ENCODE measurements around the gene MCOLN1. TPM values are rescaled to one million over a fixed set of nuclear protein-coding genes. Genes with fewer than 3 reads are reported as not detected.

Gene MCOLN1
- polyA plus RNA-seq, 3 donors = 32.8 to 133 (median 34.3) TPM

GRCh38 chr19:7529246-7529600 is 6.8 kb downstream of the MCOLN1 start:
- 98% methylated on average over 9 of the region's 15 CpGs for WGBS (ENCODE audit: insufficient coverage)
- H3K4me3 Mint-ChIP-seq = no peak overlapping the region
- DNase-seq = no peak

GRCh38 chr19:7529610-7530490 is 7.4 kb downstream of the MCOLN1 start:
- Mint-ChIP-seq H3K4me1 (peaks cover 39% of the 10 kb centered on the region), H3K9me3 (no peaks in the 10 kb centered on the region)
- peaks cover 49 to 70% of the 10 kb centered on the region in 2 donors for H3K36me3 ChIP-seq (replicated peaks in 1 of 2; ENCODE audit: control insufficient read depth in 1 of 2, insufficient read depth in 2 of 2, low read length in 2 of 2)

More at GRCh38 chr19:7529246-7529600, 6.8 kb downstream of the MCOLN1 start:
- H3K4me3 ChIP-seq (replicated peaks in 1 of 3; ENCODE audit: low read depth in 2 of 3, low read length in 3 of 3) = no peak overlapping the region
- no peaks in the 10 kb centered on the region for H3K27me3 ChIP-seq (ENCODE audit: control insufficient read depth in 2 of 2, insufficient read depth in 2 of 2, low read length in 2 of 2)
- no peak overlapping the region for H3K27ac ChIP-seq (ENCODE audit: low read depth in 1 of 2, low read length in 2 of 2)
- Mint-ChIP-seq H3K27me3 (ENCODE audit: low read depth in 3 of 3) (peaks cover 0 to 2% (median under 1%) of the 10 kb centered on the region in 3 donors), H3K9me3 (no peaks in the 10 kb centered on the region), H3K36me3 (peaks cover 60 to 87% of the 10 kb centered on the region in 2 donors), H3K4me1 (peaks cover 33% of the 10 kb centered on the region), H3K27ac (no peak overlapping the region)
- no peak overlapping the region for H2AFZ ChIP-seq (ENCODE audit: insufficient read depth, low read depth, low read length, poor library complexity, severe bottlenecking)
- H3K9ac ChIP-seq (ENCODE audit: insufficient read depth, low read length, poor library complexity, severe bottlenecking) = no peak overlapping the region
- intact Hi-C loops (cut with micrococcal nuclease) = no loop called here
- peaks cover 19 to 30% of the 10 kb centered on the region in 2 donors for H3K4me1 ChIP-seq (ENCODE audit: control insufficient read depth in 1 of 2, insufficient read depth in 2 of 2, low read length in 2 of 2)
- no peaks in the 10 kb centered on the region for H3K9me3 ChIP-seq (replicated peaks in 1 of 2; ENCODE audit: control insufficient read depth in 1 of 2, insufficient read depth in 1 of 2, low read length in 2 of 2)
- H3K79me2 ChIP-seq (ENCODE audit: insufficient read depth, low read length) = no peaks in the 10 kb centered on the region
- peaks cover 4% of the 10 kb centered on the region for H4K20me1 ChIP-seq (ENCODE audit: insufficient read depth, low read length)
- no peak overlapping the region for H3K4me2 ChIP-seq (replicated peaks; ENCODE audit: extremely low read depth, low read length, poor library complexity, severe bottlenecking)
- TF ChIP-seq, protein P1, sequence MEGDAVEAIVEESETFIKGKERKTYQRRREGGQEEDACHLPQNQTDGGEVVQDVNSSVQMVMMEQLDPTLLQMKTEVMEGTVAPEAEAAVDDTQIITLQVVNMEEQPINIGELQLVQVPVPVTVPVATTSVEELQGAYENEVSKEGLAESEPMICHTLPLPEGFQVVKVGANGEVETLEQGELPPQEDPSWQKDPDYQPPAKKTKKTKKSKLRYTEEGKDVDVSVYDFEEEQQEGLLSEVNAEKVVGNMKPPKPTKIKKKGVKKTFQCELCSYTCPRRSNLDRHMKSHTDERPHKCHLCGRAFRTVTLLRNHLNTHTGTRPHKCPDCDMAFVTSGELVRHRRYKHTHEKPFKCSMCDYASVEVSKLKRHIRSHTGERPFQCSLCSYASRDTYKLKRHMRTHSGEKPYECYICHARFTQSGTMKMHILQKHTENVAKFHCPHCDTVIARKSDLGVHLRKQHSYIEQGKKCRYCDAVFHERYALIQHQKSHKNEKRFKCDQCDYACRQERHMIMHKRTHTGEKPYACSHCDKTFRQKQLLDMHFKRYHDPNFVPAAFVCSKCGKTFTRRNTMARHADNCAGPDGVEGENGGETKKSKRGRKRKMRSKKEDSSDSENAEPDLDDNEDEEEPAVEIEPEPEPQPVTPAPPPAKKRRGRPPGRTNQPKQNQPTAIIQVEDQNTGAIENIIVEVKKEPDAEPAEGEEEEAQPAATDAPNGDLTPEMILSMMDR (IDR thresholded peaks at IDR 0.05) = no peak
- peaks cover 55 to 76% of the 10 kb centered on the region in 2 donors for H3K36me3 ChIP-seq (replicated peaks in 1 of 2; ENCODE audit: control insufficient read depth in 1 of 2, insufficient read depth in 2 of 2, low read length in 2 of 2)

More at GRCh38 chr19:7529610-7530490, 7.4 kb downstream of the MCOLN1 start:
- H3K27me3 ChIP-seq (ENCODE audit: control insufficient read depth in 2 of 2, insufficient read depth in 2 of 2, low read length in 2 of 2) = no peaks in the 10 kb centered on the region
- no peak overlapping the region for H3K4me3 ChIP-seq (replicated peaks in 1 of 3; ENCODE audit: low read depth in 2 of 3, low read length in 3 of 3)
- intact Hi-C loops (cut with micrococcal nuclease) = loop anchor here (10.0 kb wide), 1 partner anchor 135 kb away; no protein-coding TSS in a partner anchor
- no peak overlapping the region for H2AFZ ChIP-seq (ENCODE audit: insufficient read depth, low read depth, low read length, poor library complexity, severe bottlenecking)
- no peaks in the 10 kb centered on the region for H3K79me2 ChIP-seq (ENCODE audit: insufficient read depth, low read length)
- H3K4me1 ChIP-seq (ENCODE audit: control insufficient read depth in 1 of 2, insufficient read depth in 2 of 2, low read length in 2 of 2) = peaks cover 25 to 37% of the 10 kb centered on the region in 2 donors
- Mint-ChIP-seq H3K27me3 (ENCODE audit: low read depth in 3 of 3) (peaks cover 0 to 5% (median 2%) of the 10 kb centered on the region in 3 donors), H3K36me3 (peaks cover 54 to 81% of the 10 kb centered on the region in 2 donors), H3K4me3 (no peak overlapping the region), H3K27ac (peak overlapping the region in 1 of 7 donors; percentile 71)
- TF ChIP-seq, protein P1 (IDR thresholded peaks at IDR 0.05) = no peak
- no peak overlapping the region for H3K4me2 ChIP-seq (replicated peaks; ENCODE audit: extremely low read depth, low read length, poor library complexity, severe bottlenecking)
- H3K9ac ChIP-seq (ENCODE audit: insufficient read depth, low read length, poor library complexity, severe bottlenecking) = no peak overlapping the region
- 95% methylated on average over 28 of the region's 33 CpGs for WGBS (ENCODE audit: insufficient coverage)
- no peaks in the 10 kb centered on the region for H3K9me3 ChIP-seq (replicated peaks in 1 of 2; ENCODE audit: control insufficient read depth in 1 of 2, insufficient read depth in 1 of 2, low read length in 2 of 2)
- DNase-seq = no peak
- no peak overlapping the region for H3K27ac ChIP-seq (ENCODE audit: low read depth in 1 of 2, low read length in 2 of 2)
- no peaks in the 10 kb centered on the region for H4K20me1 ChIP-seq (ENCODE audit: insufficient read depth, low read length)

All from CD14-positive monocyte (primary cell).